ENCODE results near the gene CRABP1.
"Not testable (repeated sequence)": the region's sequence is repeated elsewhere in the genome, so short reads cannot be mapped to it uniquely, and the experiment has no call there.

Gene CRABP1

GRCh38 chr15:78368651-78369050 is 28.5 kb downstream of the CRABP1 start:
- in situ Hi-C loops (cut with MboI; ENCODE audit: low pct_unique_long_range_greater_than_20kb, low sequenced_read_pairs, unreplicated experiment), result no loop called here
- no peak for TF ChIP-seq CTCF (IDR thresholded peaks at IDR 0.05; ENCODE audit: extremely low read depth, insufficient read depth, missing control alignments)
- DNase-seq (ENCODE audit: low spot score), result no peak

- TF ChIP-seq CTCF (IDR thresholded peaks at IDR 0.05; ENCODE audit: extremely low read depth, insufficient read depth, missing control alignments), result no peak
- in situ Hi-C loops (cut with MboI; ENCODE audit: low pct_unique_long_range_greater_than_20kb, low sequenced_read_pairs, unreplicated experiment), result no loop called here
- no peak for DNase-seq (ENCODE audit: low spot score)
These were observed 29.0 kb downstream of the CRABP1 start for GRCh38 chr15:78369161-78369560.

- in situ Hi-C loops (cut with MboI; ENCODE audit: low pct_unique_long_range_greater_than_20kb, low sequenced_read_pairs, unreplicated experiment), result no loop called here
- no peak for TF ChIP-seq CTCF (IDR thresholded peaks at IDR 0.05; ENCODE audit: extremely low read depth, insufficient read depth, missing control alignments)
- no peak for DNase-seq (ENCODE audit: low spot score)
These were observed 29.9 kb downstream of the CRABP1 start for GRCh38 chr15:78370013-78370412.

- TF ChIP-seq CTCF (IDR thresholded peaks at IDR 0.05; ENCODE audit: extremely low read depth, insufficient read depth, missing control alignments), result no peak
These were observed 32.7 kb downstream of the CRABP1 start for GRCh38 chr15:78372880-78373279.

GRCh38 chr15:78374436-78375393 is 34.6 kb downstream of the CRABP1 start:
- in situ Hi-C loops (cut with MboI; ENCODE audit: low pct_unique_long_range_greater_than_20kb, low sequenced_read_pairs, unreplicated experiment), result no loop called here
- no peak for DNase-seq (ENCODE audit: low spot score)
- TF ChIP-seq CTCF (IDR thresholded peaks at IDR 0.05; ENCODE audit: extremely low read depth, insufficient read depth, missing control alignments), result no peak

More at GRCh38 chr15:78372880-78373279, 32.7 kb downstream of the CRABP1 start:
- in situ Hi-C loops (cut with MboI; ENCODE audit: low pct_unique_long_range_greater_than_20kb, low sequenced_read_pairs, unreplicated experiment), result no loop called here
- DNase-seq (ENCODE audit: low spot score), result no peak

- in situ Hi-C loops (cut with MboI; ENCODE audit: low pct_unique_long_range_greater_than_20kb, low sequenced_read_pairs, unreplicated experiment); DNase-seq (ENCODE audit: low spot score): not testable (repeated sequence)
These were observed 40.0 kb downstream of the CRABP1 start for GRCh38 chr15:78380143-78380542.

GRCh38 chr15:78382114-78382880 is 42.1 kb downstream of the CRABP1 start:
- in situ Hi-C loops (cut with MboI; ENCODE audit: low pct_unique_long_range_greater_than_20kb, low sequenced_read_pairs, unreplicated experiment), result no loop called here
- DNase-seq (ENCODE audit: low spot score), result no peak
- TF ChIP-seq CTCF (IDR thresholded peaks at IDR 0.05; ENCODE audit: extremely low read depth, insufficient read depth, missing control alignments), result no peak
